GM20431 (cell line): ENCODE data around the gene KRT81.

Experiments used
- in situ Hi-C: fragments of 300-500 bp; cut with MseI, MboI; formaldehyde crosslinking; loops from one replicate; pipeline ENCODE4 v1.15.0; 2020; ENCODE audit warnings: low sequenced_read_pairs; ENCODE audit not compliant: unreplicated experiment

Gene KRT81

GRCh38 chr12:52291267-52291935 is at the start of gene KRT81:
KRT81 (minus strand) TSS chr12:52291534; CDS start chr12:52291465, 69 bp downstream.
- in situ Hi-C loops, result no loop called here

- in situ Hi-C loops, result no loop called here
Observed at GRCh38 chr12:52338241-52338960, 47.1 kb upstream of the KRT81 start.

- in situ Hi-C loops, result no loop called here
Observed at GRCh38 chr12:52337054-52337453, 45.7 kb upstream of the KRT81 start.

- in situ Hi-C loops, result no loop called here
Observed at GRCh38 chr12:52336641-52337040, 45.3 kb upstream of the KRT81 start.

- in situ Hi-C loops, result no loop called here
Observed at GRCh38 chr12:52335598-52336262, 44.4 kb upstream of the KRT81 start.

- in situ Hi-C loops, result no loop called here
Observed at GRCh38 chr12:52334185-52334584, 42.9 kb upstream of the KRT81 start.

DNA sequence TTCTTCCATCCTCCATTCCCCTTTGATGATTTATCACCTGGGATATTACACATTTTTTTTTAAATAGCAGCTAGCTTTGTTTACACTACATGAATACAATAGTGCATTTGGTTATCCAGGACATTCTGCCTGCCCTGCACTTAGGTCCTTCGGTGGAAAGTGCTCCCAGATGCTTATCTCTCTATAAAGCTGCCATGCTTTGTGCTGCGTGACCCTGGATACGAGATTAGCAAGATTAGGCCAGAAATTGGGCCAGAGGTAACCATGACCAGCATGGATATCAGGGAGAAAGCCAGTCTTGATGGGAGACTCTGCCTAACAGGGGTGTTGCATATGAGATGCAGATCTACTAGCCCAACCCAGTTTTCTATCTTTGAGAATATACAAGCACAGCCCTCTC is 42.0 kb upstream of the KRT81 start:
- in situ Hi-C loops, result no loop called here

DNA sequence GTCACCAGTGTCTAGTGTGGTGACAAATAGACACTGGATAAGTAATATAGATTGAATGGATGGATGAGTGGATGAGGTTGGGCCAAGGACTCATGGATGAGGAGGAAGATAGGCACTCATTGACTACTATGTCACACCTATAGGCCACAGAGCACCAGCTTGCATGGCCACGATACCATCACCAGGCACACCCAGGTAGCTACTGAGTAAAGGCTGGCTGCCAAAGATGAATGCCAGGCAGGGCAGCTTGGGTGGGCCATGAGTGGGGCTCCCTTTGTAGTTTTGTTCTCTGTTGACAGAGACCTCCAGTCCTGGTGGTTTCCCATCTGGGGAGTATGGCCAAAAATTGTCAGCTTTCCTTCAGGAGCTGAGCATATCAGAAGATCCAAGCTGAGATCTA is 41.0 kb upstream of the KRT81 start:
- in situ Hi-C loops, result no loop called here

- in situ Hi-C loops, result no loop called here
Observed at GRCh38 chr12:52331833-52332232, 40.5 kb upstream of the KRT81 start.

- in situ Hi-C loops, result no loop called here
Observed at GRCh38 chr12:52331039-52331438, 39.7 kb upstream of the KRT81 start.

- in situ Hi-C loops, result loop anchor here (10.0 kb wide), 1 partner anchor 173 kb away; no protein-coding TSS in a partner anchor
Observed at GRCh38 chr12:52327830-52328500, 36.6 kb upstream of the KRT81 start.

DNA sequence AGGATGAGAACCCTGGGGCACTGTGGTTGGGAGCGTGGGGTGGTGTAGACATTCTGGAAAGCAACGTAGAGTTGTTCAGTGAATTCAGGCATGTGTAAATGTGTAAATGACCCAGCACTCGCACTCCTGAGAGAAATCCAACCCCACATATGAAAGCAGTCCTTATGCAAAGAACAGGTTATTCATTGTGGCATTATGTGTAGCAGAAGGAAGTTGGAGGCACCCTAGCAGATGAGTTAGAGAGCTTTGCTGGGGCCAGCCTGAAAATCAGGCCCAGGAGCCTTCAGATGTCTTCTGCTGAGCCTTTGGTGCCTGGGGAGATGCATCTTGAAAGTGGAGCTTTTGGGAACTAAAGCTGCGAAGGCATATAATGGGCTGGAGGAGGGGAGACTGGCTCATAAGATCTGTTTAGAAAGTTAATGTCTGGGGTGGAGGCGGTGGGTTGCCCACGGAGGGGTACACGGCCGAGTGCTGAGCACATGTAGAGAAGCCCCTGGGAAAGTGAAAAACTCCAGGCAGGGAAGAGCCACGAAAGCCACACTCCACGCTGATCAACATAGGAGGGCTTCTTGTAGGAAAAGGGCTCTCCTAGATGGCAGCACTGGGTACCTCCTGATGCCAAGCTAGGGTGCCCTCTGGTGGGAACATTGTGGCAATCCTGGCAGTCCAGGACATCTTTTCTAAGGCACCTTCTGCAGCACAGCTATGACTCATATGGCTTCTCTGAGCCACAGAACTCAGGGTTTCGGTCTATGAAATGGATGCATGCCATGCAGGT is 35.9 kb upstream of the KRT81 start:
- in situ Hi-C loops, result loop anchor here (10.0 kb wide), 1 partner anchor 172 kb away; no protein-coding TSS in a partner anchor

DNA sequence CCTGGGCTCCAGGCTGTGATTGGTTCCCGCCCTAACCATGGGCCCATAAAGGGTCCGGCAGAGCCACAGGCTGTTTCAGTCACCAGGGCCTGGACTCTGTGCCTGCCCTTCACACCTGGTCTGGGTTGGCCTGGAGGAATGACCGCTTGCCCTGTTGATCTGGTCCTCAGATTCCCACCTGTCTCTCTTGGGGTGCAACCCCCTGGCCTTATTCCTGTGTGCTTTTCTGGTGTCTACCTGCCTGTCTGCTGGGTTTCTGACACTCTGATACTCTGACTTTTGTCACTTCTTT is 32.8 kb upstream of the KRT81 start:
- in situ Hi-C loops, result loop anchor here (10.0 kb wide), 1 partner anchor 169 kb away; no protein-coding TSS in a partner anchor

- in situ Hi-C loops, result loop anchor here (10.0 kb wide), 1 partner anchor 169 kb away; no protein-coding TSS in a partner anchor
Observed at GRCh38 chr12:52323416-52324152, 32.2 kb upstream of the KRT81 start.

GRCh38 chr12:52323001-52323400 is 31.7 kb upstream of the KRT81 start:
- in situ Hi-C loops, result loop anchor here (10.0 kb wide), 1 partner anchor 168 kb away; no protein-coding TSS in a partner anchor

GRCh38 chr12:52322069-52322468 is 30.7 kb upstream of the KRT81 start:
- in situ Hi-C loops, result loop anchor here (10.0 kb wide), 1 partner anchor 167 kb away; no protein-coding TSS in a partner anchor

DNA sequence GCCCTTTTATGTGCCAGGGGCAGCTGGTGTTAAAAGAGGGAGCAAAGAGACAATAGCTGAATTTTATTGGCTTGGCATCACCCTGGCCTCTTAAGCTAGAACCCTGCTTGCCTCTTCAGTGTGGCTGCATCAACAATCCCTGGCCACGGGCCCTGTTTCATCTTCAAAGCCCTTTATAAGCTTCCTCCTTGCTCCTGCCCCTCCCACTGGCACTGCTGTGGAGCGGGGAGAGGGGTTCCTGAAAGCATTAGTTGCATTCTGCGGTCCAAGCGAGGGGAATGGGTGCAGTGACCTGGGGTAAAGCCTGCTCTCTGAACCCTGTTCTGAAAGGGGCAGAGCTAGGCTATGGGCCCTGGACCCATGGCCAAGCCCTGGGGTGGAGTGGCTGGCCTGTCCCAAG is 30.1 kb upstream of the KRT81 start:
- in situ Hi-C loops, result loop anchor here (10.0 kb wide), 1 partner anchor 167 kb away; no protein-coding TSS in a partner anchor

DNA sequence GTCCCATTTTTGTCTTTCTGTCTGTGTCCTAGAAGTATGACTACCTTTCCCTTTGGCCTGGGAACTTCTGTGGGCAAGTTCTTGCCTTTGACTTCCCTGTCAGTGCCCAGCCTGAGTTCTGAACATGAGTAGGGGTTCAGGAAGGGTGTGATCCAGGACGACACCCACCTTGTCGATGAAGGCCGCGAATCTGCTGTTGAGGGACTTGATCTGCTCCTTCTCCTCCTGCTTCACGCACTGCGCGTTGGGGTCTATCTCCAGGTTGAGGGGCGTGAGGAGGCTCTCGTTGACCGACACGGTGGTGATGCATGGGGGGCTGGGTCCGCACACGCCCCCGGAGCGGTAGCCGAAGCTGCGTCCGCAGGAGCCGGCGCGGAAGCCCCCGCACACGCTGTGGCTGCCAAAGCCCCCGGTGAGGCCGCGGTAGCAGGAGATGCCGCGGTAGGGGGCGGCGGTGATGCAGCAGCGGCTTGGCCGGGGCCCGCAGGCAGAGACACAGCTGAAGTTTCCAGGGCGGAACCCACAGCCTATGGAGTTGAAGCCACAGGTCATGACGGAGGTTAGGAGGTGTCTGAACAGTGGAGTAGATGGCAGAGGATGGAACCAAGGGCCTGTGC is 29.6 kb upstream of the KRT81 start, which contains the start of gene KRT83:
Gene KRT83 (minus strand): TSS at position 615 of the 617 bp plus-strand sequence. CDS start 63 bp downstream, at position 552.
- in situ Hi-C loops, result loop anchor here (10.0 kb wide), 1 partner anchor 166 kb away; no protein-coding TSS in a partner anchor
